HL-60 (cell line): ENCODE results near the gene PTGER3.
"Not testable (repeated sequence)": the region's sequence is repeated elsewhere in the genome, so short reads cannot be mapped to it uniquely, and the experiment has no call there.

Experiments
- DNase-seq, 2 experiments: peaks; one replicate each; pipeline ENCODE4 v3.0.0-alpha.2; 2010 to 2020; ENCODE audit warnings: low read depth in 1 of 2, low spot score in 1 of 2
- H3K27ac ChIP-seq: fragments of 250-450 bp; sonication (Bioruptor Pico); replicated peaks from 2 replicates; pipeline ENCODE4 v1.5.1; 2020; ENCODE audit warnings: mild to moderate bottlenecking, moderate library complexity
- H3K27me3 ChIP-seq: fragments of 250-450 bp; sonication (Bioruptor Pico); 2 replicates; pipeline ENCODE4 v1.5.1; 2021; ENCODE audit warnings: mild to moderate bottlenecking, moderate library complexity; ENCODE audit not compliant: insufficient read depth, poor library complexity, severe bottlenecking
- H3K4me3 ChIP-seq: replicated peaks from 2 replicates; pipeline ENCODE4 v1.5.1; 2011; ENCODE audit warnings: mild to moderate bottlenecking, control low read depth, low read length; ENCODE audit not compliant: insufficient read depth
- GABPA ChIP-seq: IDR thresholded peaks from 2 replicates; pipeline ENCODE4 v1.6.1; 2012; ENCODE audit warnings: low read depth
- POLR2AphosphoS5 ChIP-seq: IDR thresholded peaks from 2 replicates; pipeline ENCODE4 v1.6.1; 2012; ENCODE audit warnings: low read depth
- SPI1 ChIP-seq: IDR thresholded peaks from 2 replicates; pipeline ENCODE4 v1.6.1; 2012; ENCODE audit warnings: low read depth, mild to moderate bottlenecking, borderline replicate concordance
- TF ChIP-seq, protein P1 (sequence below): IDR thresholded peaks from one replicate; pipeline ENCODE4 v1.5.1; 2011; ENCODE audit warnings: low read length, control low read depth, inconsistent platforms; ENCODE audit not compliant: insufficient read depth
- TF ChIP-seq, protein P2 (sequence below): IDR thresholded peaks from 2 replicates; pipeline ENCODE4 v1.6.1; 2012; ENCODE audit warnings: low read depth; ENCODE audit not compliant: insufficient replicate concordance

The PTGER3 gene

DNA sequence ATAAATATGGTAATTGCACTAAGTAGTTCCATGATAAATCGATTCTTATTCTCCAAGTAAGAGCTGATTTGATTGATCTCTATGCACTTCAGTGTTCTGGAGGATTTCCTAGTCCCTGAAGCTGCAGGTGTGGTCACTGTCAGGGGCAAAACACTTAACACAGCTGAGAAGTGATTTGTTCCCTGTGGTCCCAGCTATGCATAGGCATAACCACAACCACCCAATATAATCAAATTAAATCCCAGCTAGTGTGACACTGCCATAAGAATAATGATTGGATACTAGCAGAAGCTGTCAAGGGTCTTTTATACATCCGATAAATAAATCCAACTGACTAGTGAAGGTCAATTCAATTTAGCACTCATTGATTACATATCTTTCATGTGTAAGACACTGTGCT lies 60.1 kb downstream of the PTGER3 start:
- DNase-seq = no peak
- Histone ChIP-seq H3K27me3 (no peaks in the 10 kb centered on the region), H3K27ac (no peak overlapping the region), H3K4me3 (no peak overlapping the region)
- TF ChIP-seq POLR2AphosphoS5 (no peak), GABPA (no peak), SPI1 (no peak)
- TF ChIP-seq, protein P1, sequence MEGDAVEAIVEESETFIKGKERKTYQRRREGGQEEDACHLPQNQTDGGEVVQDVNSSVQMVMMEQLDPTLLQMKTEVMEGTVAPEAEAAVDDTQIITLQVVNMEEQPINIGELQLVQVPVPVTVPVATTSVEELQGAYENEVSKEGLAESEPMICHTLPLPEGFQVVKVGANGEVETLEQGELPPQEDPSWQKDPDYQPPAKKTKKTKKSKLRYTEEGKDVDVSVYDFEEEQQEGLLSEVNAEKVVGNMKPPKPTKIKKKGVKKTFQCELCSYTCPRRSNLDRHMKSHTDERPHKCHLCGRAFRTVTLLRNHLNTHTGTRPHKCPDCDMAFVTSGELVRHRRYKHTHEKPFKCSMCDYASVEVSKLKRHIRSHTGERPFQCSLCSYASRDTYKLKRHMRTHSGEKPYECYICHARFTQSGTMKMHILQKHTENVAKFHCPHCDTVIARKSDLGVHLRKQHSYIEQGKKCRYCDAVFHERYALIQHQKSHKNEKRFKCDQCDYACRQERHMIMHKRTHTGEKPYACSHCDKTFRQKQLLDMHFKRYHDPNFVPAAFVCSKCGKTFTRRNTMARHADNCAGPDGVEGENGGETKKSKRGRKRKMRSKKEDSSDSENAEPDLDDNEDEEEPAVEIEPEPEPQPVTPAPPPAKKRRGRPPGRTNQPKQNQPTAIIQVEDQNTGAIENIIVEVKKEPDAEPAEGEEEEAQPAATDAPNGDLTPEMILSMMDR = no peak
- TF ChIP-seq, protein P2, sequence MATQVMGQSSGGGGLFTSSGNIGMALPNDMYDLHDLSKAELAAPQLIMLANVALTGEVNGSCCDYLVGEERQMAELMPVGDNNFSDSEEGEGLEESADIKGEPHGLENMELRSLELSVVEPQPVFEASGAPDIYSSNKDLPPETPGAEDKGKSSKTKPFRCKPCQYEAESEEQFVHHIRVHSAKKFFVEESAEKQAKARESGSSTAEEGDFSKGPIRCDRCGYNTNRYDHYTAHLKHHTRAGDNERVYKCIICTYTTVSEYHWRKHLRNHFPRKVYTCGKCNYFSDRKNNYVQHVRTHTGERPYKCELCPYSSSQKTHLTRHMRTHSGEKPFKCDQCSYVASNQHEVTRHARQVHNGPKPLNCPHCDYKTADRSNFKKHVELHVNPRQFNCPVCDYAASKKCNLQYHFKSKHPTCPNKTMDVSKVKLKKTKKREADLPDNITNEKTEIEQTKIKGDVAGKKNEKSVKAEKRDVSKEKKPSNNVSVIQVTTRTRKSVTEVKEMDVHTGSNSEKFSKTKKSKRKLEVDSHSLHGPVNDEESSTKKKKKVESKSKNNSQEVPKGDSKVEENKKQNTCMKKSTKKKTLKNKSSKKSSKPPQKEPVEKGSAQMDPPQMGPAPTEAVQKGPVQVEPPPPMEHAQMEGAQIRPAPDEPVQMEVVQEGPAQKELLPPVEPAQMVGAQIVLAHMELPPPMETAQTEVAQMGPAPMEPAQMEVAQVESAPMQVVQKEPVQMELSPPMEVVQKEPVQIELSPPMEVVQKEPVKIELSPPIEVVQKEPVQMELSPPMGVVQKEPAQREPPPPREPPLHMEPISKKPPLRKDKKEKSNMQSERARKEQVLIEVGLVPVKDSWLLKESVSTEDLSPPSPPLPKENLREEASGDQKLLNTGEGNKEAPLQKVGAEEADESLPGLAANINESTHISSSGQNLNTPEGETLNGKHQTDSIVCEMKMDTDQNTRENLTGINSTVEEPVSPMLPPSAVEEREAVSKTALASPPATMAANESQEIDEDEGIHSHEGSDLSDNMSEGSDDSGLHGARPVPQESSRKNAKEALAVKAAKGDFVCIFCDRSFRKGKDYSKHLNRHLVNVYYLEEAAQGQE = no peak

DNA sequence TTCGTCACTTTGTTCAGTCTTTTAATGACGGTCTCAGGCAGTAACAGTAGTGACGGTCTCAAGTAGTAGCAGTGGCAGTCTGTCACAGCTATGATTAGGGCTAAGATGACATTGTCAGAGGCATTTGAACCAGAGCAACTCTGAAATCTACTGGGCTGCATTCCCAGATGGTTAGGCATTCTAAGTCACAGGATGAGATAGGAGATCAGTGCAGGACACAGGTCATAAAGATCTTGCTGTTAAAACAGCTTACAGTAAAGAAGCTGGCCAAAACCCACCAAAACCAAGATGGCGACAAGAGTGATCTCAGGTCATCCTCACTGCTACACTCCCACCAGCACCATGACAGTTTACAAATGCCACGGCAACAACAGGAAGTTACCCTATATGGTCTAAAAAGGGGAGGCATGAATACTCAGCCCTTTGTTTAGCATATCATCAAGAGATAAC lies 61.8 kb downstream of the PTGER3 start:
- not testable (repeated sequence) for DNase-seq, H3K27me3 ChIP-seq, H3K27ac ChIP-seq, H3K4me3 ChIP-seq

DNA sequence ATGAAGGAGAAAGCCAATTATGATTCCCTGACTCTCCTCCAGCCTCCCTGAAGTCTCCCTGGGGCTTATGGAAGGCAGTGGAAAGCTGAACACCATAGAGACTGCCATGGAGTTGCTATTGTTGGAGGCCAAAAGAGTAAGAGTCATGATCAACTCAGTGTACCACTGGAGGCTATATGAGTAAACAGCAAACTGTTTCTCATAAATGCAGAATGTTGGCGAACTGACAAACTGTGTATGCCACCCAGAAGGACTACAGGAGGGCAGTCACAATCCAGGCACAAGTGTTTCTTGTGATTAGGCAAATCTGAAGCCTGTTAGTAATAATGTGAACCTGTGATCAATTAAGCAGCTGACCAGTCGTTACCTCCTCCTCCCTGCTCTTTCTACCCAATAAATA lies 62.3 kb downstream of the PTGER3 start:
- H3K4me3 ChIP-seq, DNase-seq, H3K27me3 ChIP-seq, H3K27ac ChIP-seq: not testable (repeated sequence)

DNA sequence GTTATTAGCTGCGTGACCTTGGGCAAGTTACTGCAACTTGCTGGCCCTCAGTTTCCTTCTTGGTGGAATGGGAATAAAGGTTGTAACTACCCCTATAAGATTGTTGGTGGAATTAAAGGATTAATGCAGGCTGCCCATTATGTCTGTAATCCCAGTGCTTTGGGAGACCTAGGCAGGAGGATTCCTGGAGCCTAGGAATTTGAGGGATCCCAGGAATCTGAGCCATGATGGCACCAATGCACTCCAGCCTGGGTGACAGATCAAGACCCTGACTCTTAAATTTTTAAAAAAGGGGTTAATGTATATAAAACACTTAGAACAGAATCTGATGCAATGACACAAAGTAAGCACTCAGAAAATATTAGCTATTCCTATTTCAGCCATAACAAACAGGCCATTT lies 67.3 kb downstream of the PTGER3 start:
- Histone ChIP-seq H3K4me3 (no peak overlapping the region), H3K27me3 (no peaks in the 10 kb centered on the region), H3K27ac (no peak overlapping the region)
- TF ChIP-seq GABPA (no peak), SPI1 (no peak), POLR2AphosphoS5 (no peak)
- TF ChIP-seq, protein P2 = no peak
- TF ChIP-seq, protein P1 = no peak
- DNase-seq = no peak

DNA sequence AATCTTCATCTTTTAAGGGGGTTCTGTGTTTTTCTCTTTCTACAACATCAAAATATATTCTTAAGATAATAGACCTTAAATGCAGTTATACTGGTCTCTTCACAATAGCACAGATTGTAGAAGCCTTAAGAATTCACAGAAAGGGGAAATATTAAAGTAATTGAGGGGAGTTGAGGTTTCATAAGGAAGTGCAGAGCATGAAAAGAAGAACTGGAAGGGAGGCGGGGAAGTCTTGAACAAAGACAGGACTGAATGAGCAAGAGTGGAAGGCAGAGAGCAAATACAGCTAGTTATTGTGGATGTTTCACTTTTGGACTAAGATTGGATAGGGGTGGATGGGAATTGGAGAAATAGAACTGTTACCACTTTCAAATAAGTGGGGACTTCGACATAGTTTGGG lies 67.7 kb downstream of the PTGER3 start:
- H3K27ac ChIP-seq = no peak overlapping the region

More for the DNA sequence above, 67.7 kb downstream of the PTGER3 start:
- Histone ChIP-seq H3K27me3 (no peaks in the 10 kb centered on the region), H3K4me3 (no peak overlapping the region)
- peak in 1 of 2 experiments; percentile 28 for DNase-seq
- TF ChIP-seq SPI1 (peak; percentile 92), POLR2AphosphoS5 (no peak)
